ENCODE data around the gene YWHAH. TPM values are rescaled to one million over a fixed set of nuclear protein-coding genes. Genes with fewer than 3 reads are reported as not detected.

The YWHAH gene
- total and polyA plus RNA-seq, 2 donors (not counting 1 experiment from before 2014, with no cell fraction given): 32.6 to 51.1 TPM

DNA sequence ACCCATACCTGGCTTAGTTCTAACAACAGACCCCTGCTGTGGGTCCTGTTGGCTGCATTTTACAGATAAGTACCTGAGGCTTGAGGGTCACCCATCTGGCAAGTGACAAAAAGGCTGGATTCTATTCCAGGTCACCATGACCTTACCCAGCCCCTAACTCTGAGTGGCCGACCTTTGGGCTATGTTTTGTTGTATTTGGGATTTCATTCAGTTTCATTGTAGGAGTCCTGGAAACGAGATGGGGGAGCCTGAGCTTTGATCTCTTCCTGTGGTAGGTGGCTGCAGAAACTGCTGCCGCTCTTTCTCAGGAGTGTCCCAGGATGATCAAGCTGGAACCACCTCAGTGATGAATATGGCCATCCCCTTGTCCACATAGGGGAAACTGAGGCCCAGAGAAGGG is 24.6 kb upstream of the YWHAH start:
- no peaks in the 10 kb centered on the region for H3K27me3 ChIP-seq (replicated peaks in 1 of 4; ENCODE audit: control extremely low read depth in 1 of 4, control insufficient read depth in 3 of 4, insufficient read depth in 4 of 4, low read length in 3 of 4)
- ChIA-PET POLR2A (interaction anchor here (0.6 kb wide), 1 partner anchor 23 kb away, joined by 3 read pairs; no protein-coding TSS in a partner anchor), CTCF (no interaction called here)
- intact Hi-C loops (cut with micrococcal nuclease): no loop called here
- 100% methylated on average over 1 of the region's 3 CpGs for WGBS (ENCODE audit: insufficient coverage)
- no peaks in the 10 kb centered on the region for H4K20me1 ChIP-seq (ENCODE audit: control insufficient read depth, insufficient read depth, low read length, poor library complexity, severe bottlenecking)
- H3K79me2 ChIP-seq (ENCODE audit: control insufficient read depth, insufficient read depth, low read length): no peaks in the 10 kb centered on the region
- H3K9me3 Mint-ChIP-seq (ENCODE audit: insufficient read depth): no peaks in the 10 kb centered on the region
- H3K9ac ChIP-seq (ENCODE audit: low read length): no peak overlapping the region
- peaks cover 23 to 33% of the 10 kb centered on the region in 2 donors for H3K4me1 ChIP-seq (ENCODE audit: control insufficient read depth in 2 of 2, insufficient read depth in 2 of 2, low read length in 2 of 2)
- H3K4me3 Mint-ChIP-seq: no peak overlapping the region
- no peak overlapping the region for H3K27ac ChIP-seq (ENCODE audit: low read length in 2 of 2)
- TF ChIP-seq, protein P1, sequence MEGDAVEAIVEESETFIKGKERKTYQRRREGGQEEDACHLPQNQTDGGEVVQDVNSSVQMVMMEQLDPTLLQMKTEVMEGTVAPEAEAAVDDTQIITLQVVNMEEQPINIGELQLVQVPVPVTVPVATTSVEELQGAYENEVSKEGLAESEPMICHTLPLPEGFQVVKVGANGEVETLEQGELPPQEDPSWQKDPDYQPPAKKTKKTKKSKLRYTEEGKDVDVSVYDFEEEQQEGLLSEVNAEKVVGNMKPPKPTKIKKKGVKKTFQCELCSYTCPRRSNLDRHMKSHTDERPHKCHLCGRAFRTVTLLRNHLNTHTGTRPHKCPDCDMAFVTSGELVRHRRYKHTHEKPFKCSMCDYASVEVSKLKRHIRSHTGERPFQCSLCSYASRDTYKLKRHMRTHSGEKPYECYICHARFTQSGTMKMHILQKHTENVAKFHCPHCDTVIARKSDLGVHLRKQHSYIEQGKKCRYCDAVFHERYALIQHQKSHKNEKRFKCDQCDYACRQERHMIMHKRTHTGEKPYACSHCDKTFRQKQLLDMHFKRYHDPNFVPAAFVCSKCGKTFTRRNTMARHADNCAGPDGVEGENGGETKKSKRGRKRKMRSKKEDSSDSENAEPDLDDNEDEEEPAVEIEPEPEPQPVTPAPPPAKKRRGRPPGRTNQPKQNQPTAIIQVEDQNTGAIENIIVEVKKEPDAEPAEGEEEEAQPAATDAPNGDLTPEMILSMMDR (IDR thresholded peaks at IDR 0.05): no peak
- TF ChIP-seq EZH2 (IDR thresholded peaks at IDR 0.05; ENCODE audit: borderline replicate concordance, insufficient read depth, low read depth, low read length, poor library complexity, severe bottlenecking): no peak
- no peak overlapping the region for H2AFZ ChIP-seq (ENCODE audit: insufficient read depth, low read depth, low read length, poor library complexity, severe bottlenecking)
- no peak for DNase-seq
- H3K9me3 ChIP-seq (ENCODE audit: control extremely low read depth in 1 of 3, control insufficient read depth in 2 of 3, insufficient read depth in 1 of 3, low read length in 2 of 3): no peaks in the 10 kb centered on the region
- no peak overlapping the region for H3K4me2 ChIP-seq (replicated peaks; ENCODE audit: low read depth, low read length, poor library complexity, severe bottlenecking)
- H3K4me1 Mint-ChIP-seq: peaks cover 32% of the 10 kb centered on the region
- no peak for ATAC-seq (ENCODE audit: low read depth)
- H3K27ac Mint-ChIP-seq: no peak overlapping the region
- H3K36me3 ChIP-seq (replicated peaks in 1 of 2; ENCODE audit: control extremely low read depth in 1 of 2, control insufficient read depth in 1 of 2, extremely low read depth in 1 of 2, insufficient read depth in 2 of 2, low read length in 1 of 2): no peaks in the 10 kb centered on the region
- no peak overlapping the region for H3K4me3 ChIP-seq (ENCODE audit: control extremely low read depth in 1 of 5, extremely low read depth in 1 of 5, insufficient read depth in 1 of 5, low read depth in 2 of 5, low read length in 4 of 5)
- no peaks in the 10 kb centered on the region for H3K27me3 Mint-ChIP-seq

DNA sequence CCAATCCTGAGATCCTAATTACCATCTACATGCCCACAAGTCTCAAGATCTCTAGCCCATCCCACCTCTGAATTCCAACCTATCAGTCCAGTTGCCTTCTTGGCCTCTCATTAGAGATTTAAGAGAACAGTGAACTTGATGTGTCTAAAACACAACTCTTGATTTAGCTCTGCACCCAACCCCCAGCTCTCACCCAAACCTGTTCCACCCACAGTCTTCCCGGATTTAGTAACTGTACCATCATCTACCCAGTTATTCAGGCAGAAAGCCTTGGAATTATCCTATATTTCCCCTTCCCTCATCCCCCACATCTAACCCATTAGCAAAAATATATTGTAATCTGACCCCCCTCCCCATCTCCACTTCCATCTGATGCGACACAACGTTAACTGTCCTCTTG is 24.0 kb upstream of the YWHAH start:
- Histone ChIP-seq H3K4me3 (ENCODE audit: control extremely low read depth in 1 of 5, extremely low read depth in 1 of 5, insufficient read depth in 1 of 5, low read depth in 2 of 5, low read length in 4 of 5) (no peak overlapping the region), H3K27me3 (replicated peaks in 1 of 4; ENCODE audit: control extremely low read depth in 1 of 4, control insufficient read depth in 3 of 4, insufficient read depth in 4 of 4, low read length in 3 of 4) (no peaks in the 10 kb centered on the region), H3K79me2 (ENCODE audit: control insufficient read depth, insufficient read depth, low read length) (no peaks in the 10 kb centered on the region), H4K20me1 (ENCODE audit: control insufficient read depth, insufficient read depth, low read length, poor library complexity, severe bottlenecking) (no peaks in the 10 kb centered on the region), H3K4me2 (replicated peaks; ENCODE audit: low read depth, low read length, poor library complexity, severe bottlenecking) (no peak overlapping the region), H3K27ac (ENCODE audit: low read length in 2 of 2) (no peak overlapping the region), H2AFZ (ENCODE audit: insufficient read depth, low read depth, low read length, poor library complexity, severe bottlenecking) (no peak overlapping the region), H3K36me3 (replicated peaks in 1 of 2; ENCODE audit: control extremely low read depth in 1 of 2, control insufficient read depth in 1 of 2, extremely low read depth in 1 of 2, insufficient read depth in 2 of 2, low read length in 1 of 2) (no peaks in the 10 kb centered on the region), H3K9me3 (ENCODE audit: control extremely low read depth in 1 of 3, control insufficient read depth in 2 of 3, insufficient read depth in 1 of 3, low read length in 2 of 3) (no peaks in the 10 kb centered on the region), H3K4me1 (ENCODE audit: control insufficient read depth in 2 of 2, insufficient read depth in 2 of 2, low read length in 2 of 2) (peaks cover 23 to 33% of the 10 kb centered on the region in 2 donors), H3K9ac (ENCODE audit: low read length) (no peak overlapping the region)
- DNase-seq (no peak), ATAC-seq (ENCODE audit: low read depth) (no peak)
- no peak overlapping the region for H3K4me3 Mint-ChIP-seq
- no peak overlapping the region for H3K27ac Mint-ChIP-seq
- peaks cover 35% of the 10 kb centered on the region for H3K4me1 Mint-ChIP-seq
- 92% methylated on average over 3 of the region's 3 CpGs for WGBS (ENCODE audit: insufficient coverage)
- intact Hi-C loops (cut with micrococcal nuclease): no loop called here
- TF ChIP-seq, protein P1 (IDR thresholded peaks at IDR 0.05): no peak
- no peak for TF ChIP-seq EZH2 (IDR thresholded peaks at IDR 0.05; ENCODE audit: borderline replicate concordance, insufficient read depth, low read depth, low read length, poor library complexity, severe bottlenecking)
- peaks cover 5% of the 10 kb centered on the region for H3K27me3 Mint-ChIP-seq
- no peaks in the 10 kb centered on the region for H3K9me3 Mint-ChIP-seq (ENCODE audit: insufficient read depth)
- ChIA-PET POLR2A (interaction anchor here (0.6 kb wide), 1 partner anchor 23 kb away, joined by 3 read pairs; no protein-coding TSS in a partner anchor), CTCF (no interaction called here)
